ENCODE measurements around the gene REV3L.
A peak's percentile ranks its signal among the peaks of the same experiment; 100 is the strongest.

The REV3L gene

DNA sequence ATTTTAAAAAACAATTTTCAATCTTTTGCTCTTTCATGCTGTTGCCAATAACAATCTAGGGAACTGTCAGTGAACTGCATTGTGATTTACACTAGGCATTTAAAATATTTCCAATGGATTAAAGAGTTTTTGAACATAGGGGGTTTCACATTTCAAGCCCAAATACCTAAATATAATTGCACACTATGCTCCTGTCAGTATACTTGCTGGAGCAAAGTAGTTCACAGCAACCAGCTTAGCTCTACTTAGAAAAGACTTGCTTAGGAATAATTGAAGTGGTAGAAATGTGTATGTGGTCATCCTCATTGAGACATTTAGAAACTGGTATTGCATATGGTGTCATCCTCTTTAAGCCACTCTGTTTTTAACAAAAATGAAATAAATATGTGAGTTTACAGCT, 41.7 kb upstream of the REV3L start:
- Histone ChIP-seq H3K27me3 (ENCODE audit: insufficient read depth, low read length, poor library complexity) (no peaks in the 10 kb centered on the region), H2BK15ac (replicated peaks; ENCODE audit: low read depth) (no peak overlapping the region), H3K27ac (ENCODE audit: low read depth, low read length) (no peak overlapping the region), H3K4ac (ENCODE audit: low read depth, low read length) (no peak overlapping the region), H2BK5ac (ENCODE audit: low read length) (no peak overlapping the region), H4K5ac (ENCODE audit: low read length) (no peak overlapping the region), H3K79me2 (ENCODE audit: control insufficient read depth, insufficient read depth, low read length) (no peaks in the 10 kb centered on the region), H3K4me3 (ENCODE audit: low read length) (no peak overlapping the region), H3K79me1 (ENCODE audit: low read length) (no peaks in the 10 kb centered on the region), H3K36me3 (ENCODE audit: control insufficient read depth, insufficient read depth, low read length) (no peaks in the 10 kb centered on the region), H3K18ac (ENCODE audit: low read length) (no peak overlapping the region), H2BK120ac (ENCODE audit: low read depth, low read length) (no peak overlapping the region), H2AK5ac (ENCODE audit: low read length) (no peak overlapping the region), H3K23ac (ENCODE audit: low read length) (no peak overlapping the region), H3K4me2 (ENCODE audit: low read length) (no peak overlapping the region), H4K8ac (ENCODE audit: low read depth, low read length) (no peak overlapping the region), H3K56ac (ENCODE audit: low read length) (no peak overlapping the region), H3K9ac (ENCODE audit: low read length) (no peak overlapping the region), H3K4me1 (ENCODE audit: control insufficient read depth, low read depth, low read length) (no peaks in the 10 kb centered on the region)
- no peak for DNase-seq

GRCh38 chr6:111524252-111524651, 41.2 kb upstream of the REV3L start:
- Histone ChIP-seq H3K4me1 (ENCODE audit: control insufficient read depth, low read depth, low read length) (no peaks in the 10 kb centered on the region), H3K79me1 (ENCODE audit: low read length) (no peaks in the 10 kb centered on the region), H2BK15ac (replicated peaks; ENCODE audit: low read depth) (no peak overlapping the region), H3K4me3 (ENCODE audit: low read length) (no peak overlapping the region), H3K27me3 (ENCODE audit: insufficient read depth, low read length, poor library complexity) (no peaks in the 10 kb centered on the region), H3K9ac (ENCODE audit: low read length) (no peak overlapping the region), H3K56ac (ENCODE audit: low read length) (no peak overlapping the region), H3K4me2 (ENCODE audit: low read length) (no peak overlapping the region), H4K8ac (ENCODE audit: low read depth, low read length) (no peak overlapping the region), H3K18ac (ENCODE audit: low read length) (no peak overlapping the region), H3K23ac (ENCODE audit: low read length) (peak overlapping the region; percentile 37), H2AK5ac (ENCODE audit: low read length) (no peak overlapping the region), H2BK5ac (ENCODE audit: low read length) (no peak overlapping the region), H3K27ac (ENCODE audit: low read depth, low read length) (no peak overlapping the region), H3K79me2 (ENCODE audit: control insufficient read depth, insufficient read depth, low read length) (no peaks in the 10 kb centered on the region), H2BK120ac (ENCODE audit: low read depth, low read length) (no peak overlapping the region), H3K4ac (ENCODE audit: low read depth, low read length) (no peak overlapping the region), H3K36me3 (ENCODE audit: control insufficient read depth, insufficient read depth, low read length) (no peaks in the 10 kb centered on the region), H4K5ac (ENCODE audit: low read length) (peak overlapping the region; percentile 35)
- DNase-seq: no peak
- no CpG with 5 or more reads among the region's 4 CpGs for WGBS (ENCODE audit: extremely low coverage, insufficient coverage, low lambda C conversion rate)

GRCh38 chr6:111523484-111524167, 40.6 kb upstream of the REV3L start:
- Histone ChIP-seq H3K23ac (ENCODE audit: low read length) (no peak overlapping the region), H4K8ac (ENCODE audit: low read depth, low read length) (no peak overlapping the region), H2BK120ac (ENCODE audit: low read depth, low read length) (no peak overlapping the region), H3K4me1 (ENCODE audit: control insufficient read depth, low read depth, low read length) (no peaks in the 10 kb centered on the region), H3K79me2 (ENCODE audit: control insufficient read depth, insufficient read depth, low read length) (no peaks in the 10 kb centered on the region), H3K36me3 (ENCODE audit: control insufficient read depth, insufficient read depth, low read length) (no peaks in the 10 kb centered on the region), H3K18ac (ENCODE audit: low read length) (no peak overlapping the region), H3K27ac (ENCODE audit: low read depth, low read length) (no peak overlapping the region), H2BK15ac (replicated peaks; ENCODE audit: low read depth) (no peak overlapping the region), H3K27me3 (ENCODE audit: insufficient read depth, low read length, poor library complexity) (no peaks in the 10 kb centered on the region), H4K5ac (ENCODE audit: low read length) (no peak overlapping the region), H3K9ac (ENCODE audit: low read length) (no peak overlapping the region), H3K4me2 (ENCODE audit: low read length) (no peak overlapping the region), H2AK5ac (ENCODE audit: low read length) (no peak overlapping the region), H3K4me3 (ENCODE audit: low read length) (no peak overlapping the region), H3K79me1 (ENCODE audit: low read length) (no peaks in the 10 kb centered on the region), H3K4ac (ENCODE audit: low read depth, low read length) (no peak overlapping the region), H3K56ac (ENCODE audit: low read length) (no peak overlapping the region), H2BK5ac (ENCODE audit: low read length) (no peak overlapping the region)
- WGBS (ENCODE audit: extremely low coverage, insufficient coverage, low lambda C conversion rate): no CpG with 5 or more reads among the region's 2 CpGs
- DNase-seq: no peak

DNA sequence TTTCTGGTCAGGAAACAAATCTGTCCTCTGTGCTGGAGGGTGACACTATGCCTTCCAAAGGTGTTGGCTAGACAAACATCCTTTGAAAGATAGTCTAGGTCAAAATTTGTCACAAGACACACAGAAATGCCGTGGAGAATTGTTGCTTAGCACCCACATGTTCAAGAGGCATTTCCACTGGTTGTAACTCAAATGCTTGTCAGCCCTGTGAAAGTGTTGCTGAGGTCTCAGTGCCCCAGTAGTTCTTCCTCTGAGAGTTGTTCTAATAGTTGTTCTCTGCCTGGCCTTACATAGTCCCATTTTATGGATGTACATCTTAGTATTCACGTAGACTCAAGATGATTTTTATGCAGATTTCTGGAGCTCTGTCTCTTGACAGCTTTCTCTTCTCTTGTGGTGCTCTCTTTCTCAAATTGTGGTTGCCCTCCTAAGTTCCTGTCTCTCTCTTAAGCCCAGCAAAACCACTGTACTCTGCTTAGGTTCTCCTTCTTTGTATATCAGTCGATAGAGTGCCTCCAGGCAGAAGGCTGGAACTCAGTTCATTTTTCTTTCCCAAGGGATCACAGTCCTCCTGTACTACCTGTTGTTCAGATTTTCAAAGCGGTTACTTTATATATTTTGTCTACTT, 39.5 kb upstream of the REV3L start:
- no peak overlapping the region for H3K56ac ChIP-seq (ENCODE audit: low read length)
- no peak overlapping the region for H4K5ac ChIP-seq (ENCODE audit: low read length)
- no peak overlapping the region for H3K18ac ChIP-seq (ENCODE audit: low read length)
- no CpG with 5 or more reads among the region's 4 CpGs for WGBS (ENCODE audit: extremely low coverage, insufficient coverage, low lambda C conversion rate)
- no peak for DNase-seq
- H3K4me1 ChIP-seq (ENCODE audit: control insufficient read depth, low read depth, low read length): no peaks in the 10 kb centered on the region
- H3K23ac ChIP-seq (ENCODE audit: low read length): no peak overlapping the region
- no peaks in the 10 kb centered on the region for H3K36me3 ChIP-seq (ENCODE audit: control insufficient read depth, insufficient read depth, low read length)
- H3K4me2 ChIP-seq (ENCODE audit: low read length): no peak overlapping the region
- H3K27me3 ChIP-seq (ENCODE audit: insufficient read depth, low read length, poor library complexity): no peaks in the 10 kb centered on the region
- H2BK120ac ChIP-seq (ENCODE audit: low read depth, low read length): no peak overlapping the region
- H3K27ac ChIP-seq (ENCODE audit: low read depth, low read length): no peak overlapping the region
- H3K4ac ChIP-seq (ENCODE audit: low read depth, low read length): no peak overlapping the region
- H3K4me3 ChIP-seq (ENCODE audit: low read length): no peak overlapping the region
- H3K79me1 ChIP-seq (ENCODE audit: low read length): no peaks in the 10 kb centered on the region
- no peak overlapping the region for H3K9ac ChIP-seq (ENCODE audit: low read length)
- no peak overlapping the region for H2AK5ac ChIP-seq (ENCODE audit: low read length)
- no peaks in the 10 kb centered on the region for H3K79me2 ChIP-seq (ENCODE audit: control insufficient read depth, insufficient read depth, low read length)
- H2BK5ac ChIP-seq (ENCODE audit: low read length): no peak overlapping the region
- H4K8ac ChIP-seq (ENCODE audit: low read depth, low read length): no peak overlapping the region
- no peak overlapping the region for H2BK15ac ChIP-seq (replicated peaks; ENCODE audit: low read depth)

GRCh38 chr6:111521497-111522270, 38.7 kb upstream of the REV3L start:
- no peak overlapping the region for H3K9ac ChIP-seq (ENCODE audit: low read length)
- DNase-seq: no peak
- H3K56ac ChIP-seq (ENCODE audit: low read length): no peak overlapping the region
- H2AK5ac ChIP-seq (ENCODE audit: low read length): no peak overlapping the region
- no peak overlapping the region for H3K27ac ChIP-seq (ENCODE audit: low read depth, low read length)
- no peak overlapping the region for H3K23ac ChIP-seq (ENCODE audit: low read length)
- no CpG with 5 or more reads among the region's 5 CpGs for WGBS (ENCODE audit: extremely low coverage, insufficient coverage, low lambda C conversion rate)
- no peak overlapping the region for H2BK5ac ChIP-seq (ENCODE audit: low read length)
- H3K4me1 ChIP-seq (ENCODE audit: control insufficient read depth, low read depth, low read length): no peaks in the 10 kb centered on the region
- no peak overlapping the region for H3K4me2 ChIP-seq (ENCODE audit: low read length)
- H4K5ac ChIP-seq (ENCODE audit: low read length): no peak overlapping the region
- no peak overlapping the region for H2BK120ac ChIP-seq (ENCODE audit: low read depth, low read length)
- no peaks in the 10 kb centered on the region for H3K79me1 ChIP-seq (ENCODE audit: low read length)
- no peaks in the 10 kb centered on the region for H3K79me2 ChIP-seq (ENCODE audit: control insufficient read depth, insufficient read depth, low read length)
- no peak overlapping the region for H2BK15ac ChIP-seq (replicated peaks; ENCODE audit: low read depth)
- H4K8ac ChIP-seq (ENCODE audit: low read depth, low read length): no peak overlapping the region
- H3K27me3 ChIP-seq (ENCODE audit: insufficient read depth, low read length, poor library complexity): no peaks in the 10 kb centered on the region
- no peaks in the 10 kb centered on the region for H3K36me3 ChIP-seq (ENCODE audit: control insufficient read depth, insufficient read depth, low read length)
- no peak overlapping the region for H3K4me3 ChIP-seq (ENCODE audit: low read length)
- H3K18ac ChIP-seq (ENCODE audit: low read length): no peak overlapping the region
- H3K4ac ChIP-seq (ENCODE audit: low read depth, low read length): no peak overlapping the region

All from mesendoderm (in vitro differentiated cells).